GM18868 (cell line): ENCODE results near the gene FAM9C.
"Not testable (repeated sequence)": the region's sequence is repeated elsewhere in the genome, so short reads cannot be mapped to it uniquely, and the experiment has no call there.

Experiments used
- ATAC-seq: cut with Tn5 transposase; IDR thresholded peaks from one replicate; pipeline ENCODE4 v1.9.1; 2021; ENCODE audit warnings: mild to moderate bottlenecking, moderate library complexity; ENCODE audit not compliant: unreplicated experiment

The FAM9C gene

DNA sequence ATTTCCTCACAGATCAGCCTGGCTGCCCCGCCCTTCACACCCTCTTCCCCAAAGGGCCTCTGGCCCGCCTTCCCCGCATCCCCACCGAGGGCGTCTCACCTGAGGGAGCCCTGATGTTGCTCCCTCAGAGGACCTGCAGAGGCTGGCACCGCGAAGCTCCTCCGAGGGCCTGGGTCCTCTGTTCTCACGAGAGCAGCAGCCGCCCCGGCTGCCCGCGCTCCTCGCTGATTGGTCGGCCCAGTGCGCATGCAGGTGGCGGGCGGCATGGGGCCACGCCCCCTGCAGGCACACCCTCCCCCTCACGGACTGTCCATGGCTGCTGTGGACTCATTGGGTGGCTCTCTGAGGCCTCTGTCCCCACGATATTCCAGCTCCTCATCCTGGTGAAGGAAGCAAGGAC is at the start of gene FAM9C:
TSS of gene FAM9C (minus strand) at position 180 of the 400 bp plus-strand sequence. CDS start 831 bp downstream, outside the sequence.
- ATAC-seq = no peak

DNA sequence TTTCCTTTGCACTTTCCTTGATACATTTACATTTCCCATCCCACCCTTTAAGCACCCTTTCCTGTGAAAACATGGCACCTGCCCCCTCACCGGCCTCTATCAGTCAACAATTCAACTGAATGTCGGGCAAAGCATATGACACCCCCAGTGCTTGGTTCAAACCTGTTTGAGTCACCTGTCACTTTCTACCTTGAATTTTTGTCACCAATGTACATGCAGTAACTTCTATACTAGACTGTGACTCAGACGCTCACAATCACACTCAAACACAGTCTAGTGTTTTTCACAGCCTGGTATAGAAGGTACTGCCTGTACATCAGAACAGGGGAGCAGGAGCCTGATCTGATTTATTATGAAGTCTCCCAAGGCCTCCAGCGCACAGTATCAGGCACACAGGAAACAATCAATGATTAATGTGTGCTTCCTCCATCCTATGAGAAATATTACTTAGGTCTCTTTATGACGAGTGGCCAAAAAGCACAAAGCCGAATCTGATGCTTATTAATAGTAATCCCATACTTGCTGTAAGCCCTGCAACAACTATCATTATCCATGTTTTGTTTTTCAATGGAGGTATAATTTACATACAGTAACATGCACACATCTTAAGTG is 49.2 kb upstream of the FAM9C start:
- no peak for ATAC-seq

DNA sequence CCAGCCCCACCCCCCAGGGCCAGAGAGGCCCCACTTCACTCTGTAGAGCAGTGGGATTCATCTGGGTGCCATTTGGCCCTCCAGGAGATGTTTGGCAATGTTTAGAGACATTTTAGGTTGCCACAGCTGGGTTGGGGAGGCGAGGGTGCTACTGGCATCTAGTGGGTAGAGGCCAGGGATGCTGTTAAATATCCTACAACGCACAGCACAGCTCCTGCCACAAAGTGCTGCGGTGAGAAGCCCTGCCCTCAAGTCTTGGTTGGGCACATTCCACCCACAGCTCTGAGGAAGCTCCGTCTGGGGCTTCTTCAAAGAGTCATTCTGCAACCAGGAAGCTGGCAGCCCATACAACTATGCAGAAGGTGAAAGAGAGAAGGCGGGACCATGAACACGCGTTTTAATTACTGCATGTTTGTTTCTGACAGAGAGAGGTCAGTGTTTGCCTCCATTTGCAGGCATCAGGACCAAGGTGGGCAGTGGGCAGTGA is 48.1 kb upstream of the FAM9C start:
- ATAC-seq = peak; percentile 81

DNA sequence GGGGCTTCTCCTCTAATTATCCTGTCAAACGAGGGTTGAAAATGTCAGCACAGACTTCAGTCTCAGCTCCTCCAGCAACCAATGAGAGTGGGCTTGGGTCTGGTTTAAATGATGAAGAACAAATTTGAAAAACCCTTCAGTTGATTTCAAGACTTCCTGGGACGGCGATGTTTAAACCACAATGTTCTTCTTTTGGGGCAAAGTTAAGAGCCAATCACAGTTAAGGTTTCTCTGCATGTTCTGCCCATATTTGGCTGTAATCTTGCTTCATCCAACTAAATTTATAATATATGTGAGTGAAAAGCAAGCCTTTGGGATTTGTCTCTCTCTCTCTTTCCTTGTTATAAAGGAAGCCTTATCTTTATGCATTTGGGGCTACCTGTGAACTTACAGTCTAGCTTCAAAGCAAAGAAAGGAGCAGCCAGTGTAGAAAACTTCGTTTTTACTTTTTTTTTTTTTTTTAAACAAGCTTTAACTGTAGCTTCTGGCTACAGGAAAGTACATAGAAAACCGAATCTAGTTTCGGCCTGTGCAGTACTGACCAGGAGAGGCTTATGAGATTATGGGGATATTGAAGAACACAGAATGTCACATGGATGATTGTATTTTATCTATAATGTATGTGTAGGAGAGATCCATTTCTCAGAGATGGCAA is 46.8 kb upstream of the FAM9C start:
- ATAC-seq = no peak

DNA sequence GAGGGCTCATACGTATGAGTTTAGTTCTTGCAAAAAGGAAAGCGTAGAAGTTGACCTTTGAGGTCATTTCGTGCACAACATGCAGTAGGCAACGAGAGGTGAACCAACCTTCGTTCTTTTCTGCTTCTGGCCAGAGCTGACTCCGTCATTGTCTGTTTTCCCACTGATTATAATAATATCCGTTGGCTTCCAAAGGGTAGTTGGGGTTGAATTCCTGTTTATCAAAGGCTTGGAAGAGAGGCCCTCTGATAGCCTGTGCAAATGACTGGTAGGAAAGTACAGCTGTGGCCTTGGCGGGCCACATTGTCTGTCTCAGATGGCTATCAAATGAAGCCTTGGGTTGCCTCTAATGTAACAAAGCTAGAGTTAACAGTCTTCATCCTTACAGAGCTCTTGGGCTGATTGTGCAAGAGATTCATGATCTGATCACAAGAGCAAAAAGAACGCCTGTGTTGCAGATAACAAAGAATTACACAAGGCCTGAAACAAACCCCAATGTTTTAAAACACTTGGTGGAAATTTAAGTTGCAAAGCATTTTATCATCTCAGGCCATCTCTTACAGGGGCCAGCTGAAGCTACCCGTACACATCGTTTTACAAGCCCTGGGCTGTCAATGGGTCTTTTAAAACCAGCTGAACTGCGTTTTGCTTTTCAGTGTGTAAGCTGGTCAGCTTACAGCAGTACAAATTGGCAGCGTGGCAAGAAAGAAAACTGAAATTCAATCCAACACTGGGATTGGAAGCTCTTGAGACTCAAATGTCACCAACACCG is 46.1 kb upstream of the FAM9C start:
- no peak for ATAC-seq

DNA sequence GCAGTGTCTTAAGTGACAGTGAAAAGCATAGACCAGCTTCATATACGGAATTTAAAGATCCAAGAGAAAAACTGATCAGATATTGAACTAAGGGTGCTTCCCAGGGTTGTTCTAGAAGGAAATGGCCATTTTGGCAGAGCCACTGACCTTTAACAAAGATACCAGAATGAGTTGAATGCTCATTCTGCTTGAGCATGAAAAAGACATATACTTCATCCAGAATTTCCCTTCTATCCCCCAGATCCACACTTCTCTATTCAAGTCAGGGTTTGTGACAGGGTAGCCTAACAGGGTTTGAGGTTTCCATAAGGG is 45.6 kb upstream of the FAM9C start:
- no peak for ATAC-seq

DNA sequence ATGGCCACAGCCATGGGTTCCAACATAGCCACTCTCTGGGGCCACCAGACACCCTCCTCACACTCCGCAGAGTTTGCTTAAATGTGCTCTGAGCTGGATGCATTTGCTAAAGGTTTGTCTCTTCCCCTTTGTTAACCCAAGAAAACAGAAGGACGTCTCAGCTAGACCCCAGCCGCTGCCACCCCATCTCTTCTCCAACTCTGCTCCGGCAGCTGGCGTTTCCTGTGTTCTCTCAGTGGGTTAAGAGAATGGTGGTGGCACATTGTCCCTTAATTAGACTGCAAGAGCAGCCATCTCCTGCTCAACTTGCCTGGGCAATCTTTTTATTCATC is 43.7 kb upstream of the FAM9C start:
- ATAC-seq = no peak

DNA sequence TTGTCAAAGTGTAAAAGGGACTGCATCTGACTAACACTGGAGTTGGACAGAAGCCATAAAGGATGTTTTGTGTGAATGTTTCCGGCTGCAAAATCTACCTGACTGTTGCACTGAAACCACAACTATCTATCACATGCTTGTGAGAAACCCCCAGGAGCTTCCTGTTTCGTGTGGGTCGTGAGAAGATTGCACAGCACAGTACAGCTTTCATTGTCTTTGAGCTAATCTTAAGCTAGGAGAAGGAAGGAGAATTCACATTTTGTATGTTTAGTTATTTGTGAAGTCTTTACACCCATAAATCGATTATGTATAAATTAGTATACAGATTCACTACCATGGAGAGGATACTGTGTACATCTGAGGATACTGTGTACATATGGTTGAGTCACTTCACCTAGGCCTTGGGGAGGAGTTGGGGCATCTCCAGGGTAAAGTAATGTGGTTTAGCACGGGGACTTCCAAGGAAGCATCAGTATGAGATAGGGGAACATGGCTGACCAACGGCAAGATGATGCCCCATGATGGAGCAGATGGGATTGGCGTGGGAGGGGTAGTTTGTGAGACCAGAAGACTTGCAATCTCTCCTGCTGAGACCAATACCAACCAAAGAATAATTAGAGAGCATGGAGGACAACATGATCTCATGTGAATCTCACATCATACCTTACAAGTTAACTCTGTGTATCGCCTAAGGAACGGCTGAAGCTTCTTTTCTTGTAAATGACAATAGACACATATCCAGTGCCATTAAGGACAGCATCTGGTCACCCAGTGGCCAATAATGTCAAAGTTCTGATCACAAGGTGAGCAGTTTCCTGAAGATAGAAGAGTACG is 43.1 kb upstream of the FAM9C start:
- ATAC-seq = peak; percentile 63

DNA sequence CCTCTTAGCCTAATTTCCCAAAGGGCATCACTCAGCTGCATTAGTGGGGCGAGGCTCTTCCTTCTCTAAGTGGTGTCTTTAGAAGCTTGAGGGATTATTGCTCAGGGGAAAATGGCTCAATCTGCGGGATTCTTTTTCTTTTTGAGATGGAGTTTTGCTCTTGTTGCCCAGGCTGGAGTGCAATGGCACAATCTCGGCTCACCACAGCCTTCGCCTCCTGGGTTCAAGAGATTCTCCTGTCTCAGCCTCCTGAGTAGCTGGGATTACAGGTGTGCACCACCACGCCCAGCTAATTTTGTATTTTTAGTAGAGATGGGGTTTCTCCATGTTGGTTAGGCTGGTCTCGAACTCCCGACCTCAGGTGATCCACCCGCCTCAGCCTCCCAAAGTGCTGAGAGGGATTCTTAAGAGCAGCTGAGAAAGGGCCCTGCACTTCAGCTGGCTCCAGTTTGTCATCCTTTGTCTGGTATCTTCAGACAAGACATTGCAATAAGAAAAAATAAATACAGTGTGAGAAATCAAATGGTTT is 42.4 kb upstream of the FAM9C start:
- ATAC-seq = not testable (repeated sequence)

DNA sequence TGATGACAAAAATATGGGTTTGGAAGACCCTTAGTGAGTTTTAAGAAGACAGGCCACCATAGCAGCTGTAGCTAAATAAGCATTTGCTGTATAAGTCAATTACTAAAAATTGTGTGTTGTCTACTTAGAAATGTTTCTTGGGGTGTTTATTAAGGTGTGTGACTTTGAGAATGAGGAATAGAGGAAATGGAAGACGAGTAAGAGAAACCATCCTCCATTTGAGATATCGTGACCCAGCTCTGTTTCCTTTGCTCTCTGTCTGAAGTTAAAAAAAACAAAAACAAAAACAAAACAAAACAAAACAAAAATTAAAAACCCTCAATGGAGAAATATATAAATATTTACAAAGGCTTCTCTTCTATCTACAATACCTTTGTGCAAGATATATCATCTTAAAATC is 41.7 kb upstream of the FAM9C start:
- ATAC-seq = no peak

DNA sequence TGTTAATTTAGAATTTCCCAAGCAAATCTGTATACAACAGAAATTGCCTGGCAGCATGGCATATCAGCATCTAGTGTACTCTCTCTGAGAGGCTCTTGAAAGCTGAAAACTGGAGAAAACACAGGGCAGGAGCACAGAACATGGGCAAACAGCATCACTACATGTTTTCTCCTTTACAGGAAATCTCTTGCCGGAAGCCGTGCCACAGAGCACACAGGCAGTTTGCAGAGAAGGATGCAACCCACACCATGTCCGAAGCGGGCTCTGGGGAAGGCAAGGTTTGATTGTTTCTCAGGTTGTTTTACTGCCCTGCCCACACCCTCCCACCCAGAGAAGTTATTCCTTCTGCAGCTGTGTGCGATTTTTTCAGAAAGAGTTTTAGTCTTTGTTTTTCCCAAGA is 41.1 kb upstream of the FAM9C start:
- ATAC-seq = no peak

DNA sequence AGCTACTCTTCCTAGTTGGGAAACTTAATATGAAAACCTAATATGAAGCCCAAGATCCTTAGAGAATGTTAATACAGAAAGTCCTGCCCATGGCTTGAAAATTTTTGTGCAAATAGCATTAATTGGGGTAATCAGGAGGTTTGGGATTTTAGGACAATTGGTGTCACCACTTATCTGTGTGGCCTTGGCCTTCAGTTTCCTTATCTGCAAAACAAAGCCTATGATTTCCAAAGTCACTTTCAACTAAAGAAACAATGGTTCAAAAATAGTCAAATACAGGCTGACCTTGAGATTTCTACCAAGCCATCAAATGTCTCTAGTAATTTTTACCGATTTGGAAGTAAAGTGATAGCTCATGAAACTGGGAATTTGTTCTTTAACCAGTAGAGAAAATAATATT is 40.2 kb upstream of the FAM9C start:
- no peak for ATAC-seq

DNA sequence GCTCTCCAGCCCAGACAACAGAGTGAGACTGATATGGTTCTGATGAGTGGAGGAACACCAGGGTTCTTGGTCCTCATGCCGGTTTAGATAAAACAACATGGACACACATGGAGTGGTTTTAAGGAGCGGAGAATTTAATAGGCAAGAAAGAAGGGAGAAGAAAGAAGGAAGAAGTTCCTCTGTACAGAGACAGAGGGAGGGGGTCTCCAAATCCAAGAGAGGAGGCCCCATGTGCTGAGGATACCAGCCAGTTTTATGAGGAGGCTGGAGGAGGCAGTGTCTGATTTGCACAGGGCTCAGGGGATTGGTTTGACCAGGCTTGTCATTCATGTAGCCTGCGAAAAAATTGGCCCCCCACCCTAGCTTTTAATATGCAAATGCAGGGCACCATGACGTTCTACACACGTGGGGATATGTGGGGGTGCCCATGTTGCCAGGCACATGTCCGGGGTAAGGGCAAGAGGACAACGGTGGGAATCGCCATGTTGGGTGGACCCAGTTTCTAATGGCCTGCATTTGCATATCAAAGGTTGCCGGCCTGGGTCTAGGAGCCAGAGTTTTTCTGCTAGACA is 39.4 kb upstream of the FAM9C start:
- ATAC-seq = not testable (repeated sequence)

DNA sequence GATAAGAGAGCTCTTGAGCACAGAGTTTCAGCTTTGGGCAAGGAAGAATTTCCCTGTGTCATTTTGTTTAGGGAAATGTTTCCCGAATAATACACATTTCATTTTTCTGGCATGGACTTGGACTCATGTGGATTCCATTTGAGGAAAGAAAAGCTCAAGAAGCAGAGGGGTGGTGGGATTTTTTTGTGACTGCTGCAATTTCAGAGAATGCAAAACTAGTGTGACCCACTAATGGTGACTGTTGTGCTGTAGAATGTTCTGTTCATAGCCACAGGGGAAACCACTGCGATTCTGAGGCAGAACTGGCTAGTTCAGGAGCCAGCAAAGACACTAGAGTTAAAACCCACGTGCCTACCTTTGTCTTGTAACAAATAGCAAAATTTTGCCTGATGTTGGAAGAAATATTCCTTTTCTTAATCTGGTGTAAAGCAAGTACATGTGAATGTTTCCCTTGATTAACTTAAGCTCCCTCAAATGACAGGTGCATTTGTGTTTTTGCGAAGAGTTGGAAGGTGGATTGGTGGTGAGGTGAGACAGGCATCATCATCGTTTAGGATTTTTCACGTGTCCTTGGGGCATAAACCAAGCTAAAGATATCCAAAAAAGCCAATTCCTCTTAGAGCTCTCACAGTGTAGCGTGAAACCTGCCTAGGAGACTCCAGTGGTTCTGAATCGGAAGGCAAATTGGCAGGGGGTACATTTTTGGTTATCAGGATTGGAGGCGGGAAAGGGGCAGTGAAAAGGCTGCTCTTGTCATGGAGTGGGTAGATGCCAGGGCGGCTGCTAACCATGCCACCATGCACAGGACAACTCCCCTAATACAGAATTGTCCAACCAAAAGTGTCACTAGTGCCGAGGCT is 38.0 kb upstream of the FAM9C start:
- no peak for ATAC-seq

DNA sequence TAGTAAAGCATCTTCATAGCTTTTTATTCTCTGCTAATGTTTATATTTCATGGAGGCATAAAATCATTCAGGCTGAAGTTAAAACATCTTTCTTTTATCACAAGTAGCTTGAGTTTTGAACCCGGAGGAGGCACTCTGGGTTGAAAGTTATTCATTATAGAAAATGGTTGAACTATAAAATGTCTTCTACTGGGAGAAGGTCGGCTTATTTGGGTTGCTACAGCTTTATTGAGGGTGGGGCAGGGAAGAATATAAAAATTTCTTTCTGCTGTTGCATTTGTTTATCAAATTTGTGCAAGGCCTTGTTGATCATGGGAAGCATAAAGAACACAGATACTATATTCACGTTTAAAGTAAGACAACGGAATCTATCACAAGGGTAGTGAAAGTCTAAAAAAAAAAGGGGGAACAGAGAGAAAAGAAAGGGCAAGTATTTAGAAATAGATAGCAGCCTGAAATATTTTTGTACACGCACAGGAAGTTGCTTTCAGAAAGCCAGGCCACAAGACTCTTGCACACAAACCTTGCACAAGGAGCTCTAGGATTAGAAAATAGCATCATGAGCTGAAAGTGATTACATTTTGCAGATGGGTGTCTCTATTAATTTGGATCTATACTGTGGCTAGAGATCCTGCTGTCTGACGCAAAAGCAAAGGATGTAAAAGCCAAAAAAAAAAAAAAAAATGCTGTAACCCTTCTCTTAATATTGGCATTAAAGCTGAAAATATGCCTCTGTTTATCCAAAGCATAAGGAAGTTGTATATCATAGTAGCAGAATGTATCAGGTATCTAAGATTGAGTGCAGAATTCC is 37.2 kb upstream of the FAM9C start:
- ATAC-seq = peak; percentile 37

DNA sequence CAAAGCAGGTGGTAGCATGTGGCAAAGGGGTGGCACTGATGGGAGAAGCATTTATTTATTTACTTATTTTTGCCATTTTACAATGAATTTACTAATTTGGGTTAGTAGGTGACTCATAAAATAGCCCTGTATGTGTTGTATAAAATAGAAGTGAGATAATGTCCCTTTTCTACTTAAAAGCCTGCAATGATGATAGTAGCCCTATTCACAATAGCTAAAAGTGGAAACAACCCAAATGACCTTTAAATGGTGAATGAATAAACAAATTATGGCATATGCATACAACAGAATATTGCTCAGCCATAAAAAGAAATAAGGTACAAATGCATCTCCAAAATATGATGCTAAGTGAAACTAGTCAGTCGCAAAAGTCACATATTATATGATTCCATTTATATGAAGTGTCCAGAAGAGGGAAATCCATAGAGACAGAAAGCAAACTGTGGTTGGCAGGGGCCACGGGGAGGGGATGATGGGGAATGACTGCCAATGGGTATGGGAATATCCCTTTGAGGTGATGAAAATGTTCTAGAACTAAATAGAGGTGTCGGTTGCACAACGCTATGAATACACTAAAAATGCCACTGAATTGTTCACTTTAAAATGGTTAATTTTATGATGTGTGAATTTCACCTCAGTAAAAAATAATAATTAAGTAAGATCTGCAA is 35.8 kb upstream of the FAM9C start:
- no peak for ATAC-seq

DNA sequence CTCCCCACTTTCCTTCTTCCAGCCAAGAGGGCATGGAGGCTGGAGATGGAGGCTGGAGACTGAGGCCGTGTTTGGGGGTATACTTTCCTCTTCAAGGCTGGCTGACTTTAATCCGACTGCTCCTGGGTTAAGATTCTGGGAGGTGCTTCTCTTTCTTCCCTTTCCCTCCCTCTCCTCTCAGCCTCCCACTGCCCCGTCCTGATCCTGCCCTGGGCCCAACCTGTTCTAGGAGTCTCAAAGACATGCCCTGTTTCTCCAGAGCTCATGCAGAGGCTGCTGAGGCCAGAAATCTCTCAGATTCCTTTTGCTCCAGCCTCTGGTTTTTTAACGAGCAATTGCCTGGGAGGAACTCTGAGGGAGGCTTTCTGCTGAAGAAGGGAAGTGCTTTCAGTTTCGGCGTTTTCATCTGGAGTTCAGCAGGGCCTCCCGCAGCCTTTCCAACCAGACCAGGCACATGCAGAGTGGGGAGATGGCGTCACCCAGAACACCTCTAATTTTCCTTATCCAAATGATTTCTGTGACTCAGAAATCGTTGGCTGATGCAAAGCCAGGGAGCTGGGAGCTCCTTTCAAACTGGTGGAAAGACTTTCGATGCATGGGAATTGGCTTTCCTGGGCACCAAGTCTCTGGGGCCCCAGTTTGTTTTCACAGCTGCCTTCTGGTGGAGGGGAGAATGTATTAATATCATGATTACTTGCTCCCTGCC is 34.5 kb upstream of the FAM9C start:
- ATAC-seq = no peak

DNA sequence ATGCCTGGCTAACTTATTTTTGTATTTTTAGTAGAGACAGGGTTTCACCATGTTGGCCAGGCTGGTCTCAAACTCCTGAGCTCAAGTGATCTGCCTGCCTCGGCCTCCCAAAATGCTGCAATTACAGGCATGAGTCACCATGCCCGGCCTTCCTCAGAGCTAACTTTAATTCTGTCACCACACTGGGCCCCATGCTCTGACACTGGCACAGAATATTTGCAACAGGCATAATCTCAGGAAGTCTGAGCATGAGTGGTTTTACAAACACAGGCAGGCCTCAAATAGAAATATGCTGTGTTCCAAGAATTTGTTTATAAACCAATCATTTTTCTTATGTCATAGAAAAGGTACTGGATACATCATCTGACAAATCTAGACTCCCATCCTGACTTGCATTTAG is 32.7 kb upstream of the FAM9C start:
- ATAC-seq = no peak
